GM19099 (cell line): ENCODE results near the gene CRB2.

Experiments used
- POLR2A ChIP-seq: IDR thresholded peaks from 3 replicates; pipeline ENCODE4 v1.6.1; 2011; ENCODE audit warnings: low read depth; ENCODE audit not compliant: insufficient read length; ENCODE audit errors: extremely low read depth

Gene CRB2

GRCh38 chr9:123338710-123339665, 17.0 kb upstream of the CRB2 start:
- peak; percentile 59 for TF ChIP-seq POLR2A

DNA sequence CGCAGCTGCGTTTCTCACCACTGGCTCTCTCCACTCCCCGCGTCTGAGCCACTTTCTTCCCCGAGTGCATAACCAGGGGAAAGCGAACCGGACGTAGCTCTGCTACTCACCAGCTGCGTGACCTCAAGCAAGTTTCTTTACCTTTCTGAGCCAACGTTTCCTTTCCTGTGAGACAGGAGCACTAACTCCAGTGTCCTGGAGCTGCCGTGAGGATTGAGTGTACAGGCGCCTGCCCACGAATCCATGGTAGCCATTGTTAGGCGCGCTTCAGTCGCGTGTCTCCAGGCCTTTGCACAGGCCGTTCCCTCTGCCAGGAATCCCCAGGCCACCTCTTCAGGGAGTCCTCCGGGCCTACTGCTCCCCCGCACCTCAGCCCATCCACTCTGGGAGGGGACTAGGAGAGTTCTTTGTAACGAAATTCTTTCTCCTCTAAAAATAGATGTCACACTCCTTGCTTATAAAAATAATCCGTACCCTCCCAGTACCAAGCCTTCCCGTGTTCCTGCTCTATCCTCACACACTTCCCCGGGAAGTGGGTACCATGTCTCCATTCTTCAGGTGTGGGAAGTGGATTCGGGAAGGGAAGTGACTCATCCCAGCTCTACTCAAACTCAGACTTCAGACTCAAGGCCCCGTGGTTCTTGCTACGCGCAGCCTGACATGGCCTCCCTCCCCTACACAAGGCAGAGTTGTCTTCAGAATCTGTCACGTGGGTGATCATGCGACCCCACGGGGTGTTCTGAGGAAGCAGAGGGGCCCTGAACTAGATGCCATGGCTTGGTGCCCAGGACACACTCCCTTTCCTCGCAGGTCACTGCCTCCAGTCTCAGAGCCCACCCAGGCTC, 16.1 kb upstream of the CRB2 start:
- TF ChIP-seq POLR2A: no peak

DNA sequence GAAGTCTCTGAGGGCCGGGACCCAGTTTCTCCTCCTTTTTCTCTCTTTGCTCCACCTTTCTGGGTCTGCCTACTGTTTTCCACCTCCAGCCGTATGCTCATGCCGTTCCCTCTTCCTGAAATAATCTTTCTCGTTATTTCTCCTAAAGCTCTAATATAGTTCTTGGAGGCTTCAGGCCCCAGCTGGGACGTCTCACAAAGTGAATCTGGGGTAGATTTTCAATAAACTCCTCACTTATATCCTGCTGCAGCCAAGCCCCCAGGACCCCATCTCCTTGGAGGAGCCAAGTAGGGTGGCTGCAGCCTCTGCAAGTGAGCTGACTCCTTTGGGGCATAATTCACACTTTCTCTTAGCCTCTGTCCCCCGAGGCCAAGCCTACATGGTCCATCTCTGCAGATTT, 14.2 kb upstream of the CRB2 start:
- no peak for TF ChIP-seq POLR2A

- TF ChIP-seq POLR2A: no peak
Measured at GRCh38 chr9:123342247-123342646, 13.8 kb upstream of the CRB2 start.

DNA sequence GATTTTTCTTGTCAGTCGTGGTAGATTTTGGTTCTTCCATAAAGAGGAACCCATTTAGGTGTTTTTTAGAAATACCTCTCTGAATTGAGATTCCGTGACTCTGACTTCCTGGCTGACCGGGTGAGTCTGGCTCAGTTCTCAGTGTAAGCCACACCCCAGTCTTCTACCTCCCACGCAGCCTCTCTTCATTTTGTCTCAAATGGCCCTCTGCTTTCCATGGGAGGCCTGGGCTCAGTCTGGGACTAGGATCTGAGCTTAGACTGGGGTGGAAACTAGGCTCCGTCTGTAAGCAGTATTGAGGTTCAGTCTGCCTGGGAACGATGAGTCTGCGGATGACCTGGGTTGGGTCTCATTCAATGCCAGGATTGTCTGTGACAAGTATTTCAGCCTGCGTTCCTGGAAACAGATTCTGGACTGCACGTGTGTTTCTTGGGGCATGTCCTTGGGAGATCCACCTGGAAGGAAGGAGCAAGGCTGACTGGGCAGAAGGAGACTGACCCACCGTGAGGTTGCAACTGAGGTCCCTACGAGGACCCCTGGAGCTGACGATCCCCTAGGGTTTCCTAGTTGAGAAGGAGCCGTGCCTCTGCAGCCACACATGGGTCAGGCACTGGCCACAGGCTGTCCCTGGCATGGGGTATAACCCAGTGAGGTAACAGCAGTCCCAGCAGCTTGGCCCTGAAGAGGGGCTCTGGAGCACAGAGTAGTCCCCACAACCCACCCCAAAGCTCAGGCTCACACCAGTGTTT, 12.4 kb upstream of the CRB2 start:
- TF ChIP-seq POLR2A: peak; percentile 65

- TF ChIP-seq POLR2A: peak; percentile 27
Measured at GRCh38 chr9:123344192-123344949, 11.6 kb upstream of the CRB2 start.

DNA sequence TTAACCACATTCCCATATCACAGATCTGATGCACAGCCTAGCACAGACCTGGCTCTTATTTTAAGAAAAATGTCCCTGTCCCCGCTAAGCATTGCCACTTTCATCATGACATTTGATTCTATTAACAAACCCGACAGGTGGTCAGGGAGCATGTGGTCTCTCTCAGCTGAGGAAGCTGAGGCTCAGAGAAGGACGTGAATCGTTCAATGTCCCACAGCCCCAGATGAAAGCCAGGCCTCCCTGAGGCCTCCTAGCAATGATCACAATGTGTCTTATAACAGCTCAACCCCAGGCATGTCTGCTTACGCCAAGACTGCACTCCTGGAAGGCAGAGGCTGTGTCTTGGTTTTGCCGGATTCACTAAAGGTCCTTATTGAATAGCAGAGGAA, 10.4 kb upstream of the CRB2 start:
- TF ChIP-seq POLR2A: no peak

GRCh38 chr9:123346026-123346425, 10.0 kb upstream of the CRB2 start:
- no peak for TF ChIP-seq POLR2A

DNA sequence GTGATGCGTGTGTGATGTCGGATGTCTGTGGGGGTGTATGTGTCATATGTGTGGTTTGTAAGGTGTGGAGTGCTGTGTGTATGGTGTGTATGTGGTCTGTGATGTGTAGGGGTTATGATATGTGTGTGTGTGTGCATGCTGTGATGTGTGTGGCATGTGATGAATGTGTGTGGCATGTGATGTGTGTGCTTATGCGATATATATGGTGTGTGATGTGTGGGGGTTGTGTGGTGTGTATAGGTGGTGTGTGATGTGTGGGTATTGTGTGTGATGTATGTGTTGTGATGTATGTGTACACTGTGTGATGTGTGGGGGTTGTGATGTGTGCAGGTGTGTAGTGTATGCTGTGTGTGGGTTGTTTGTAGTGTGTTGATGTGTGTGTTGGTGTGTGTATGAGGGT, 9.2 kb upstream of the CRB2 start:
- TF ChIP-seq POLR2A: no peak

GRCh38 chr9:123347289-123348060, 8.5 kb upstream of the CRB2 start:
- no peak for TF ChIP-seq POLR2A

GRCh38 chr9:123348317-123348992, 7.5 kb upstream of the CRB2 start:
- TF ChIP-seq POLR2A: no peak

- no peak for TF ChIP-seq POLR2A
Measured at GRCh38 chr9:123349033-123349432, 7.0 kb upstream of the CRB2 start.

DNA sequence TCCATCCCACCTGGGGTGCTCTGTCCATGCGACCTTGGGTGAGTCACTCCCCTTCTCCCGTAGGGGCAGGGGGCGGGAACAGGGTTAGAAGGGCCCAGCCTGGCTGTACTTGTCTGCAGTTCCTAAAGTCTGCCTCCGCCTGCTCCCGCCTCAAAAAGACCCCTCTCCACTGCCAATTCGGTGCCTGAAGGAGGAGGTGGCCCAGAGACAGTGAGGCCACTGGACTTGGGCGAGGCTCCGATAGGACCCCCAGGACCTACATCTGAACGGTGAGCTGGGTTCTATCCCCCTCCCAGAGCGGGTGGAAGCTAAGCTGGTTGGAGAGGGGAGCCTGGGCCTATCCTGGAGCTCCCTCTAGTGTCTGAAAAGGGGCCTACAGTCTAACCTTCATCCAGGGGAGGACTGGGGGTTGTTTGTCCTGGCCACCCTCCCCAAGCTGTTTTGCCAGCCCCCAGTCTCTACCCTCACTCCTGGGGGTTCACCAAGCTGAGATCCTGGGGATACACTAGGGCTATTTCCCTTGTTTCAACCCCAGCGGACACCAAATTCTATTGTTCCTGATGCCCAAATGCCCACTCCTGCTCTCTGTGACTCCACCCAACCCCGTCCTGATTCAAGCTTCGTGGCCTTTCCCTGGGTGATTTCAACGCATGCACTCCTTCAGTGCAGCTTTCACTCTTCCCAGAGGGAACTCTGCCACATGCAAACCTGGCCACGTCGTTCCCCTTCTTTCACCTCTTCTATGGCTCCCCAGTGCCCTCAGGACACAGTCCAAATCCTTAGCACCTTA, 6.1 kb upstream of the CRB2 start:
- no peak for TF ChIP-seq POLR2A
